Astrocyte (in vitro differentiated cells and primary cell): ENCODE data around the gene TLL1.

Experiments used
- EZH2 ChIP-seq: IDR thresholded peaks from 2 replicates; pipeline ENCODE4 v1.6.1; 2012; ENCODE audit warnings: mild to moderate bottlenecking, low read length, inconsistent platforms; ENCODE audit not compliant: insufficient read depth
- TF ChIP-seq, protein P1 (sequence below): IDR thresholded peaks from 2 replicates; pipeline ENCODE4 v1.5.1; 2011; ENCODE audit warnings: low read depth, mild to moderate bottlenecking, inconsistent platforms, low read length, moderate library complexity; ENCODE audit not compliant: insufficient read depth

DNA sequence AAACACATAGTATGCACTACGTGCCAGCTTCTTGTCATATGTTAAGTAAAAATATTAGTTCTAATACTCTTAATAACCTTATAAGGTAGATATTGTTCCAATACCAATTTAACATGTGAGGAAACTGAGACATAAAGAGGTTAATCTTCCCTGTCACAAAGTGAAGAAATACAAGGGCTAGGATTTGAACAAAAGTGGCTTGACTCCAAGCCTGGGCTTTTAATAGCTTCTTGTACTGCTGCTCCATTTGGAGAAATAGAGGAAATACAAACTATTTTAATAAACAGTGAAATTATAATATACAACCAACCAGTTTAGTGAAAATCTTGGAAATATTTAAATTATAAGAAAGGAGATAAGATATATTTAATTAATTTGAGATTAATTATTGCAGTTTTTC is 33.2 kb downstream of the TLL1 start:
- TF ChIP-seq, protein P1, sequence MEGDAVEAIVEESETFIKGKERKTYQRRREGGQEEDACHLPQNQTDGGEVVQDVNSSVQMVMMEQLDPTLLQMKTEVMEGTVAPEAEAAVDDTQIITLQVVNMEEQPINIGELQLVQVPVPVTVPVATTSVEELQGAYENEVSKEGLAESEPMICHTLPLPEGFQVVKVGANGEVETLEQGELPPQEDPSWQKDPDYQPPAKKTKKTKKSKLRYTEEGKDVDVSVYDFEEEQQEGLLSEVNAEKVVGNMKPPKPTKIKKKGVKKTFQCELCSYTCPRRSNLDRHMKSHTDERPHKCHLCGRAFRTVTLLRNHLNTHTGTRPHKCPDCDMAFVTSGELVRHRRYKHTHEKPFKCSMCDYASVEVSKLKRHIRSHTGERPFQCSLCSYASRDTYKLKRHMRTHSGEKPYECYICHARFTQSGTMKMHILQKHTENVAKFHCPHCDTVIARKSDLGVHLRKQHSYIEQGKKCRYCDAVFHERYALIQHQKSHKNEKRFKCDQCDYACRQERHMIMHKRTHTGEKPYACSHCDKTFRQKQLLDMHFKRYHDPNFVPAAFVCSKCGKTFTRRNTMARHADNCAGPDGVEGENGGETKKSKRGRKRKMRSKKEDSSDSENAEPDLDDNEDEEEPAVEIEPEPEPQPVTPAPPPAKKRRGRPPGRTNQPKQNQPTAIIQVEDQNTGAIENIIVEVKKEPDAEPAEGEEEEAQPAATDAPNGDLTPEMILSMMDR = no peak
- no peak for TF ChIP-seq EZH2
